GM12878 (cell line): ENCODE results near the gene OSBP. TPM values are rescaled to one million over a fixed set of nuclear protein-coding genes. Genes with fewer than 3 reads are reported as not detected.

Source experiments
- ATAC-seq: fragments of 200-7000 bp; cut with Tn5 transposase; 3 replicates; pipeline ENCODE4 v1.9.1; 2020; ENCODE audit warnings: mild to moderate bottlenecking, moderate library complexity
- BruUV-seq: library from RNA; stranded (reverse); fragments of 400-500 nt; replicated peaks from 2 replicates; lab custom pipeline; 2021; lab: Mats Ljungman, UMichigan
- CTCF ChIA-PET: fragments of 300-600 bp; sonication (Branson Sonifier 250); formaldehyde crosslinking; extraction: SDS; loops from one replicate; lab custom pipeline; 2021; ENCODE audit warnings: inconsistent platforms; lab: Yijun Ruan, JAX
- POLR2A ChIA-PET: fragments of 350-600 bp; formaldehyde crosslinking; extraction: SDS; loops from one replicate; lab custom pipeline; 2021; ENCODE audit warnings: inconsistent platforms; lab: Charles Lee
- RAD21 ChIA-PET: fragments of 300-600 bp; sonication (Branson Sonifier 250); formaldehyde crosslinking; loops from one replicate; lab custom pipeline; 2023; ENCODE audit warnings: antibody characterized with exemption; ENCODE audit not compliant: unreplicated experiment; lab: Charles Lee
- SMC1A ChIA-PET: fragments of 300-600 bp; sonication (Branson Sonifier 250); formaldehyde crosslinking; loops from one replicate; lab custom pipeline; 2023; ENCODE audit not compliant: unreplicated experiment, uncharacterized antibody; lab: Charles Lee
- DNase-seq: peaks from one replicate; pipeline ENCODE4 v3.0.0-alpha.2; 2011; ENCODE audit warnings: low read depth, low spot score
- FAIRE-seq: peaks from 3 replicates; lab custom pipeline; 2011; peaks lifted over from hg19 to GRCh38; lab: Jason Lieb, UNC
- H2AFZ ChIP-seq: 2 replicates; pipeline ENCODE4 v1.6.0; 2011; ENCODE audit warnings: low read depth, low read length, control low read depth; ENCODE audit not compliant: control insufficient read depth
- H3K27ac ChIP-seq: 2 replicates; pipeline ENCODE4 v1.5.1; 2011; ENCODE audit warnings: control low read depth; ENCODE audit not compliant: control insufficient read depth, insufficient read depth
- H3K27me3 ChIP-seq, 2 experiments: replicated peaks in 1 of 2; 2 replicates each; pipeline versions ENCODE4 v1.6.0 to v1.6.1; 2011; ENCODE audit warnings: low read length in 1 of 2; ENCODE audit not compliant: control insufficient read depth in 2 of 2, insufficient read depth in 2 of 2
- H3K36me3 ChIP-seq, 2 experiments: 2 replicates each; pipeline ENCODE4 v1.5.1; 2011; ENCODE audit warnings: low read length in 1 of 2; ENCODE audit not compliant: control insufficient read depth in 2 of 2, insufficient read depth in 2 of 2
- H3K4me1 ChIP-seq: 2 replicates; pipeline ENCODE4 v1.6.1; 2011; ENCODE audit warnings: mild to moderate bottlenecking, low read length, moderate library complexity, mixed read lengths; ENCODE audit not compliant: control insufficient read depth, insufficient read depth
- H3K4me2 ChIP-seq: 2 replicates; pipeline ENCODE4 v1.6.0; 2011; ENCODE audit warnings: control low read depth; ENCODE audit not compliant: control insufficient read depth, insufficient read depth
- H3K4me3 ChIP-seq: fragments of 200-600 bp; sonication (generic); 2 replicates; pipeline ENCODE4 v1.5.1; 2016
- H3K79me2 ChIP-seq: 2 replicates; pipeline ENCODE4 v1.6.0; 2011; ENCODE audit warnings: low read length; ENCODE audit not compliant: control insufficient read depth, insufficient read depth
- H3K9ac ChIP-seq: 2 replicates; pipeline ENCODE4 v1.8.0; 2011; ENCODE audit warnings: low read length, control low read depth, mixed read lengths; ENCODE audit not compliant: control insufficient read depth, insufficient read depth
- H3K9me3 ChIP-seq: replicated peaks from 3 replicates; pipeline ENCODE4 v1.5.1; 2011; ENCODE audit warnings: mild to moderate bottlenecking, low read length; ENCODE audit not compliant: control insufficient read depth, insufficient read depth
- H4K20me1 ChIP-seq: 2 replicates; pipeline ENCODE4 v1.6.0; 2011; ENCODE audit not compliant: control insufficient read depth, insufficient read depth
- NRF1 ChIP-seq: conservative IDR thresholded peaks from 2 replicates; pipeline ENCODE4 v1.6.1; 2011; ENCODE audit warnings: mild to moderate bottlenecking, low read depth, low read length, improper control_type of control experiment
- RFX5 ChIP-seq: IDR thresholded peaks from 2 replicates; pipeline ENCODE4 v1.6.1; 2011; ENCODE audit warnings: low read depth, low read length, improper control_type of control experiment
- TCF3 ChIP-seq: IDR thresholded peaks from 2 replicates; pipeline ENCODE4 v1.6.1; 2012; ENCODE audit warnings: low read depth, mild to moderate bottlenecking, low read length, borderline replicate concordance; ENCODE audit not compliant: insufficient read depth
- WGBS: methylation state at CpG from one replicate; pipeline ENCODE4 v1.1.6; 2016; ENCODE audit warnings: low lambda C conversion rate; ENCODE audit not compliant: insufficient replicate concordance, insufficient coverage; ENCODE audit errors: missing lambda C conversion rate; 5-methylcytosine and 5-hydroxymethylcytosine counted together
- in situ Hi-C: fragments of 300-500 bp; cut with MboI; formaldehyde crosslinking; loops from 9 replicates; pipeline ENCODE4 v1.14.3; 2018; ENCODE audit warnings: mixed read lengths
- intact Hi-C: fragments of 100-400 bp; cut with micrococcal nuclease; formaldehyde crosslinking; loops from one replicate; pipeline ENCODE4 v1.14.2; 2022; ENCODE audit not compliant: unreplicated experiment
- polyA plus RNA-seq, 11 experiments: library from polyadenylated mRNA; depleted of rRNA in 4 of 11; unstranded in 6 of 11; stranded (reverse) in 5 of 11; fragments of >200 nt; fragmentation: Nextera tagmentation in 4 of 11; fragmentation: Illumina TruSeq in 1 of 11; extraction: Ambion mirVana in 4 of 11; extraction: Trizol in 1 of 11; gene quantifications; 1 replicate in 1 of 11; 2 replicates in 10 of 11; pipeline versions ENCODE4 v1.2.1 to v1.2.3, GENCODE V29; 2011 to 2016; ENCODE audit warnings: inconsistent platforms in 2 of 11, missing spikeins in 2 of 11, low read depth in 1 of 11
- total RNA-seq, 4 experiments: library from RNA; depleted of rRNA in 3 of 4; stranded (reverse); fragments of >200 nt in 3 of 4; fragmentation: Illumina TruSeq in 1 of 4; extraction: Trizol in 1 of 4; gene quantifications; 2 replicates each; pipeline versions ENCODE4 v1.2.1 to v1.2.3, GENCODE V29; 2013 to 2021
- TF ChIP-seq, protein P1 (sequence below): fragments of 450-650 bp; IDR thresholded peaks from 2 replicates; pipeline ENCODE4 v1.6.1; 2017; ENCODE audit warnings: mild to moderate bottlenecking, moderate library complexity

Gene OSBP
- total and polyA plus RNA-seq, 10 of the 15 experiments (the other 5 are each of a cell fraction or from before 2014, with no cell fraction given) = 5.9 to 41.2 (median 21.7) TPM

DNA sequence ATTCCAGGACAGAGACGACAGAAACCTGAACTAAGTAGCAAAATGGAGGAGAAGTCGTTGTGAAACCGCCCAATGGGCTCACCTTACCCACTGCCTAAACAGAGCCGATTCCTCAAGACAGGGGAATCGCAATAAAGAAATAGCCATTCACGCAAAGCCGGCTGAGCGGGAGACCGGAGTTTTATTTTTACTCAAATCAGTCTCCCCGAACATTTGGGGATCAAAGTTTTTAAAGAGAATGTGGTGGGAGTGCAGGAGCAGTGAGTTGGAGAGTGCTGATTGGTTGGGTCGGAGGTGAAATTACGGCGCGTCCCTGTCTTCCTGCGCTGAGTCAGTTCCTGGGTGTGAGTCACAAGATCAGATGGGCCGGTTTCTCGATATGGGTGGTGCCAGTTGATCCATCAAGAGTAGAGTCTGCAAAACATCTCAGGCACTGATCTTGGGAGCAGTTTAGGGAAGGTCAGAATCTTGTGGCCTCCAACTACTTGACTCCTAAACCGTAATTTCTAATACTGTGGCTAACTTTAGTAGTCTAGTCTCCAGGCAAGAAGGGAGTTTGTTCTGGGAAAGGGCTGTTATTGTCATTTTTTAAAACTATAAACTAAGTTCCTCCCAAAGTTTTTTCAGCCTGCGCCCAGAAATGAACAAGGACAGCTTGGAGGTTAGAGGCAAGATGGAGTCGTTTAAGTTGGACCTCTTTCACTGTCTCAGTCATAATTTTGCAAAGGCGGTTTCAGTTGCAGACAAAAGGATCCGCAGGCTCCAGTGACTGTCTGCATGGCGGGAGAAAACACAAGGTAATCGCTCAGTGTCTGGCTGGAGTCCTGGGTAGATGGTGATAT is 70.2 kb downstream of the OSBP start:
- Histone ChIP-seq H3K4me1 (no peaks in the 10 kb centered on the region), H3K4me3 (no peak overlapping the region), H3K27ac (no peak overlapping the region), H2AFZ (no peak overlapping the region), H3K9me3 (no peaks in the 10 kb centered on the region), H4K20me1 (no peaks in the 10 kb centered on the region), H3K36me3 (no peaks in the 10 kb centered on the region), H3K4me2 (no peak overlapping the region), H3K79me2 (no peaks in the 10 kb centered on the region), H3K27me3 (peaks cover 0 to 1% of the 10 kb centered on the region in 2 experiments; a peak in 1 of 4 replicates)
- ChIA-PET CTCF (no interaction called here), SMC1A (no interaction called here), RAD21 (no interaction called here), POLR2A (no interaction called here)
- in situ Hi-C loops (no loop called here), intact Hi-C loops (no loop called here)
- FAIRE-seq (no peak), DNase-seq (no peak), ATAC-seq (no peak)
- BruUV-seq = no TSS peak
- 70% methylated on average over 24 of the region's 24 CpGs for WGBS
- TF ChIP-seq TCF3 = no peak
- no peak for TF ChIP-seq RFX5
- TF ChIP-seq NRF1 = no peak
- TF ChIP-seq, protein P1, sequence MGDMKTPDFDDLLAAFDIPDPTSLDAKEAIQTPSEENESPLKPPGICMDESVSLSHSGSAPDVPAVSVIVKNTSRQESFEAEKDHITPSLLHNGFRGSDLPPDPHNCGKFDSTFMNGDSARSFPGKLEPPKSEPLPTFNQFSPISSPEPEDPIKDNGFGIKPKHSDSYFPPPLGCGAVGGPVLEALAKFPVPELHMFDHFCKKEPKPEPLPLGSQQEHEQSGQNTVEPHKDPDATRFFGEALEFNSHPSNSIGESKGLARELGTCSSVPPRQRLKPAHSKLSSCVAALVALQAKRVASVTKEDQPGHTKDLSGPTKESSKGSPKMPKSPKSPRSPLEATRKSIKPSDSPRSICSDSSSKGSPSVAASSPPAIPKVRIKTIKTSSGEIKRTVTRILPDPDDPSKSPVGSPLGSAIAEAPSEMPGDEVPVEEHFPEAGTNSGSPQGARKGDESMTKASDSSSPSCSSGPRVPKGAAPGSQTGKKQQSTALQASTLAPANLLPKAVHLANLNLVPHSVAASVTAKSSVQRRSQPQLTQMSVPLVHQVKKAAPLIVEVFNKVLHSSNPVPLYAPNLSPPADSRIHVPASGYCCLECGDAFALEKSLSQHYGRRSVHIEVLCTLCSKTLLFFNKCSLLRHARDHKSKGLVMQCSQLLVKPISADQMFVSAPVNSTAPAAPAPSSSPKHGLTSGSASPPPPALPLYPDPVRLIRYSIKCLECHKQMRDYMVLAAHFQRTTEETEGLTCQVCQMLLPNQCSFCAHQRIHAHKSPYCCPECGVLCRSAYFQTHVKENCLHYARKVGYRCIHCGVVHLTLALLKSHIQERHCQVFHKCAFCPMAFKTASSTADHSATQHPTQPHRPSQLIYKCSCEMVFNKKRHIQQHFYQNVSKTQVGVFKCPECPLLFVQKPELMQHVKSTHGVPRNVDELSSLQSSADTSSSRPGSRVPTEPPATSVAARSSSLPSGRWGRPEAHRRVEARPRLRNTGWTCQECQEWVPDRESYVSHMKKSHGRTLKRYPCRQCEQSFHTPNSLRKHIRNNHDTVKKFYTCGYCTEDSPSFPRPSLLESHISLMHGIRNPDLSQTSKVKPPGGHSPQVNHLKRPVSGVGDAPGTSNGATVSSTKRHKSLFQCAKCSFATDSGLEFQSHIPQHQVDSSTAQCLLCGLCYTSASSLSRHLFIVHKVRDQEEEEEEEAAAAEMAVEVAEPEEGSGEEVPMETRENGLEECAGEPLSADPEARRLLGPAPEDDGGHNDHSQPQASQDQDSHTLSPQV = no peak
- TF ChIP-seq, all 136 proteins: peak for 0
- no peak overlapping the region for H3K9ac ChIP-seq
